Measurements from ENCODE around the gene SNED1. TPM values are rescaled to one million over a fixed set of nuclear protein-coding genes. Genes with fewer than 3 reads are reported as not detected.

Gene SNED1
- 8.2 TPM for total RNA-seq

- Histone ChIP-seq H3K9me3 (ENCODE audit: low read depth, low read length) (no peaks in the 10 kb centered on the region), H3K4me1 (ENCODE audit: insufficient read depth, low read length) (peaks cover 17% of the 10 kb centered on the region), H3K4me3 (ENCODE audit: low read length) (peak within 1 kb of the TSS; percentile 33), H3K27me3 (ENCODE audit: insufficient read depth, low read length) (peaks cover 15% of the 10 kb centered on the region)
These were observed at the start of gene SNED1 for GRCh38 chr2:240997856-240998705. SNED1 (plus strand) TSS chr2:240998618; CDS start chr2:240998838, 220 bp downstream.

GRCh38 chr2:240948905-240949790 is 49.3 kb upstream of the SNED1 start:
- H3K27me3 ChIP-seq (ENCODE audit: insufficient read depth, low read length): no peaks in the 10 kb centered on the region
- H3K9me3 ChIP-seq (ENCODE audit: low read depth, low read length): no peaks in the 10 kb centered on the region
- no peak overlapping the region for H3K4me3 ChIP-seq (ENCODE audit: low read length)
- H3K4me1 ChIP-seq (ENCODE audit: insufficient read depth, low read length): no peaks in the 10 kb centered on the region

- Histone ChIP-seq H3K9me3 (ENCODE audit: low read depth, low read length) (no peaks in the 10 kb centered on the region), H3K4me3 (ENCODE audit: low read length) (no peak overlapping the region), H3K4me1 (ENCODE audit: insufficient read depth, low read length) (no peaks in the 10 kb centered on the region), H3K27me3 (ENCODE audit: insufficient read depth, low read length) (no peaks in the 10 kb centered on the region)
These were observed 48.4 kb upstream of the SNED1 start for GRCh38 chr2:240949791-240950705.

- no peaks in the 10 kb centered on the region for H3K4me1 ChIP-seq (ENCODE audit: insufficient read depth, low read length)
- H3K27me3 ChIP-seq (ENCODE audit: insufficient read depth, low read length): no peaks in the 10 kb centered on the region
- no peak overlapping the region for H3K4me3 ChIP-seq (ENCODE audit: low read length)
- H3K9me3 ChIP-seq (ENCODE audit: low read depth, low read length): no peaks in the 10 kb centered on the region
These were observed 47.3 kb upstream of the SNED1 start for GRCh38 chr2:240951045-240951594.

GRCh38 chr2:240952496-240953246 is 45.7 kb upstream of the SNED1 start:
- H3K4me1 ChIP-seq (ENCODE audit: insufficient read depth, low read length): no peaks in the 10 kb centered on the region
- no peaks in the 10 kb centered on the region for H3K27me3 ChIP-seq (ENCODE audit: insufficient read depth, low read length)
- H3K4me3 ChIP-seq (ENCODE audit: low read length): no peak overlapping the region
- no peaks in the 10 kb centered on the region for H3K9me3 ChIP-seq (ENCODE audit: low read depth, low read length)

GRCh38 chr2:240953426-240954410 is 44.7 kb upstream of the SNED1 start:
- Histone ChIP-seq H3K27me3 (ENCODE audit: insufficient read depth, low read length) (no peaks in the 10 kb centered on the region), H3K4me1 (ENCODE audit: insufficient read depth, low read length) (no peaks in the 10 kb centered on the region), H3K9me3 (ENCODE audit: low read depth, low read length) (no peaks in the 10 kb centered on the region), H3K4me3 (ENCODE audit: low read length) (no peak overlapping the region)

- Histone ChIP-seq H3K27me3 (ENCODE audit: insufficient read depth, low read length) (no peaks in the 10 kb centered on the region), H3K4me1 (ENCODE audit: insufficient read depth, low read length) (no peaks in the 10 kb centered on the region)
These were observed 43.7 kb upstream of the SNED1 start for GRCh38 chr2:240954436-240955305.

GRCh38 chr2:240955306-240956170 is 42.9 kb upstream of the SNED1 start:
- Histone ChIP-seq H3K4me1 (ENCODE audit: insufficient read depth, low read length) (peaks cover 6% of the 10 kb centered on the region), H3K9me3 (ENCODE audit: low read depth, low read length) (no peaks in the 10 kb centered on the region), H3K4me3 (ENCODE audit: low read length) (no peak overlapping the region), H3K27me3 (ENCODE audit: insufficient read depth, low read length) (no peaks in the 10 kb centered on the region)

More at GRCh38 chr2:240954436-240955305, 43.7 kb upstream of the SNED1 start:
- no peak overlapping the region for H3K4me3 ChIP-seq (ENCODE audit: low read length)
- no peaks in the 10 kb centered on the region for H3K9me3 ChIP-seq (ENCODE audit: low read depth, low read length)

- no peak overlapping the region for H3K4me3 ChIP-seq (ENCODE audit: low read length)
- H3K4me1 ChIP-seq (ENCODE audit: insufficient read depth, low read length): peaks cover 6% of the 10 kb centered on the region
- no peaks in the 10 kb centered on the region for H3K9me3 ChIP-seq (ENCODE audit: low read depth, low read length)
- H3K27me3 ChIP-seq (ENCODE audit: insufficient read depth, low read length): no peaks in the 10 kb centered on the region
These were observed 42.1 kb upstream of the SNED1 start for GRCh38 chr2:240956171-240956934.

GRCh38 chr2:240956935-240957655 is 41.3 kb upstream of the SNED1 start:
- Histone ChIP-seq H3K4me3 (ENCODE audit: low read length) (no peak overlapping the region), H3K27me3 (ENCODE audit: insufficient read depth, low read length) (no peaks in the 10 kb centered on the region), H3K4me1 (ENCODE audit: insufficient read depth, low read length) (peaks cover 6% of the 10 kb centered on the region), H3K9me3 (ENCODE audit: low read depth, low read length) (no peaks in the 10 kb centered on the region)

Data from mononuclear cell (primary cell).